Measurements from ENCODE around the gene SRP54.
"Not testable (repeated sequence)": the region's sequence is repeated elsewhere in the genome, so short reads cannot be mapped to it uniquely, and the experiment has no call there.

SRP54 gene

DNA sequence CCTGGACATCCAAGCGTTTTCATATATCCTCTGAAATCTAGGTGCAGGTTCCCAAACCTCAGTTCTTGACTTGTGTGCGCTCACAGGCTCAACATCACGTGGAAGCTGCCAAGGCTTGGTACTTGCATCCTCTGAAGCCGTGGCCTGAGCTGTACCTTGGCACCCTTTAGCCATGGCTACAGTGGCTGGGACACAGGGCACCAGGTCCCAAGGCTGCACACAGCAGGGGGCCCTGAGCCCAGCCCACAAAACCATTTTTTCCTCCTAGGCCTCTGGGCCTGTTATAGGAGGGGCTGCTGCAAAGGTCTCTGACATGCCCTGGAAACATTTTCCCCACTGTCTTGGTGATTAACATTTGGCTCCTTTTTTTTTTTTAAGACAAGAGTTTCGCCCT is 51.6 kb downstream of the SRP54 start:
- Histone ChIP-seq H3K9ac (ENCODE audit: low read length) (no peak overlapping the region), H4K91ac (ENCODE audit: low read depth, low read length) (no peak overlapping the region), H3K79me1 (ENCODE audit: low read length) (no peaks in the 10 kb centered on the region), H3K4me3 (ENCODE audit: low read depth, low read length) (no peak overlapping the region), H3K79me2 (ENCODE audit: control insufficient read depth, insufficient read depth, low read length, poor library complexity) (no peaks in the 10 kb centered on the region), H3K4ac (ENCODE audit: low read depth, low read length) (no peak overlapping the region), H2BK12ac (ENCODE audit: low read length) (no peak overlapping the region), H2AK5ac (ENCODE audit: low read length) (no peak overlapping the region), H4K8ac (ENCODE audit: low read depth, low read length) (no peak overlapping the region), H3K14ac (ENCODE audit: low read length) (no peak overlapping the region), H4K12ac (ENCODE audit: low read depth, low read length) (no peak overlapping the region), H2BK5ac (ENCODE audit: low read depth, low read length, poor library complexity) (no peak overlapping the region), H3K4me2 (ENCODE audit: low read length) (no peak overlapping the region), H3K9me3 (ENCODE audit: insufficient read depth, low read depth, low read length) (peaks cover 8% of the 10 kb centered on the region), H3K36me3 (ENCODE audit: control insufficient read depth in 1 of 2, insufficient read depth in 2 of 2, low read length in 2 of 2) (peaks cover 29 to 34% of the 10 kb centered on the region in 2 experiments), H3K23ac (ENCODE audit: low read length) (no peak overlapping the region), H3K27me3 (ENCODE audit: insufficient read depth, low read length) (no peaks in the 10 kb centered on the region), H3K4me1 (ENCODE audit: control insufficient read depth in 1 of 2, insufficient read depth in 2 of 2, low read length in 2 of 2) (no peaks in the 10 kb centered on the region), H2AFZ (ENCODE audit: insufficient read depth, low read length, poor library complexity) (no peak overlapping the region), H3K18ac (ENCODE audit: low read length) (no peak overlapping the region), H2BK120ac (ENCODE audit: insufficient read depth, low read length, poor library complexity) (no peak overlapping the region), H3K27ac (ENCODE audit: low read depth, low read length) (no peak overlapping the region)
- no peak for DNase-seq
- WGBS (ENCODE audit: extremely low coverage, insufficient coverage, insufficient read length), result no CpG with 5 or more reads among the region's 5 CpGs

DNA sequence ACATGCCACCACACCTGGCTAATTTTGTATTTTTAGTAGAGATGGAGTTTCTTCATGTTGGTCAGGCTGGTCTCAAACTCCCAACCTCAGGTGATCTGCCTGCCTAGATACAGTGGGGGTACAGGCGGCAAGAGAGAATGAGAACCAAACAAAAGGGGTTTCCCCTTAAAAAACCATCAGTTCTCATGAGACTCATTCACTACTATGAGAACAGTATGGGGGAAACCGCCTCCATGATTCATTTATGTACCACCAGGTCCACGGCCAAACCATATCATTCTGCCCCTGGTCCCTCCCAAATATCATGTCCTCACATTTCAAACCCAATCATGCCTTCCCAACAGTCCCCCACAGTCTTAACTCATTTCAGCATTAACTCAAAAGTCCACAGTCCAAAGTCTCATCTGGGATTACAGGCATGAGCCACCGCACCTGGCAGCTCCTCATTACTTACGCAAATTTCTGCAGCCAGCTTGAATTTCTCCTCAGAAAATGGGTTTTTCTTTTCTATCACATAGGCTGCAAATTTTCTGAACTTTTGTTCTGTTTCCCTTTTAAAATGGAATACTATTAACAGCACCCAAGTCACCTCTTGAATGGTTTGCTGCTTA is 52.3 kb downstream of the SRP54 start:
- H3K36me3 ChIP-seq (ENCODE audit: control insufficient read depth in 1 of 2, insufficient read depth in 2 of 2, low read length in 2 of 2), result peaks cover 24 to 28% of the 10 kb centered on the region in 2 experiments
- H3K14ac ChIP-seq (ENCODE audit: low read length); H2BK5ac ChIP-seq (ENCODE audit: low read depth, low read length, poor library complexity); H2AK5ac ChIP-seq (ENCODE audit: low read length); H3K4me2 ChIP-seq (ENCODE audit: low read length); H2BK12ac ChIP-seq (ENCODE audit: low read length); H3K79me1 ChIP-seq (ENCODE audit: low read length); H3K4ac ChIP-seq (ENCODE audit: low read depth, low read length); H4K12ac ChIP-seq (ENCODE audit: low read depth, low read length); H3K4me3 ChIP-seq (ENCODE audit: low read depth, low read length); H3K4me1 ChIP-seq (ENCODE audit: control insufficient read depth in 1 of 2, insufficient read depth in 2 of 2, low read length in 2 of 2); H2BK120ac ChIP-seq (ENCODE audit: insufficient read depth, low read length, poor library complexity); H3K18ac ChIP-seq (ENCODE audit: low read length); H4K8ac ChIP-seq (ENCODE audit: low read depth, low read length); H3K9me3 ChIP-seq (ENCODE audit: insufficient read depth, low read depth, low read length); H3K23ac ChIP-seq (ENCODE audit: low read length); H3K9ac ChIP-seq (ENCODE audit: low read length); H2AFZ ChIP-seq (ENCODE audit: insufficient read depth, low read length, poor library complexity); H3K27ac ChIP-seq (ENCODE audit: low read depth, low read length); H4K91ac ChIP-seq (ENCODE audit: low read depth, low read length); H3K79me2 ChIP-seq (ENCODE audit: control insufficient read depth, insufficient read depth, low read length, poor library complexity); DNase-seq; H3K27me3 ChIP-seq (ENCODE audit: insufficient read depth, low read length): not testable (repeated sequence)
- no CpG with 5 or more reads among the region's 5 CpGs for WGBS (ENCODE audit: extremely low coverage, insufficient coverage, insufficient read length)

DNA sequence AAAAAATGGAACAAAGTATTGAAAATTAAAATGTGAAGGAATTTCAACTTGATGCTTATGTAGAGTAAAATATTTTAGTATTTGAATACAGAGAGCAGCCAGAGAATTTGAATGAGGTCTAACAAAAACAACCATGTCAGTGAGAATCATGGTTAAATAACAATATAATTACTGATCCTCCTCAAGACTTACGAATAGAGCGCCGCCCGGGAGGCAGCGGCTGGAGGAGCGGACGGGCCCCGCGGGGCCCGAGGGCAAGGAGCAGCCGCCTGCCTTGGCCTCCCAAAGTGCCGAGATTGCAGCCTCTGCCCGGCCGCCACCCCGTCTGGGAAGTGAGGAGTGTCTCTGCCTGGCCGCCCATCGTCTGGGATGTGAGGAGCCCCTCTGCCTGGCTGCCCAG is 55.5 kb downstream of the SRP54 start:
- H3K4ac ChIP-seq (ENCODE audit: low read depth, low read length); H3K14ac ChIP-seq (ENCODE audit: low read length); H3K9me3 ChIP-seq (ENCODE audit: insufficient read depth, low read depth, low read length); H3K79me1 ChIP-seq (ENCODE audit: low read length); H3K18ac ChIP-seq (ENCODE audit: low read length); H3K4me2 ChIP-seq (ENCODE audit: low read length); H2AK5ac ChIP-seq (ENCODE audit: low read length); H3K79me2 ChIP-seq (ENCODE audit: control insufficient read depth, insufficient read depth, low read length, poor library complexity); H3K23ac ChIP-seq (ENCODE audit: low read length); H3K27me3 ChIP-seq (ENCODE audit: insufficient read depth, low read length); H3K27ac ChIP-seq (ENCODE audit: low read depth, low read length); H3K36me3 ChIP-seq (ENCODE audit: control insufficient read depth in 1 of 2, insufficient read depth in 2 of 2, low read length in 2 of 2); H3K4me3 ChIP-seq (ENCODE audit: low read depth, low read length); H4K91ac ChIP-seq (ENCODE audit: low read depth, low read length); H4K12ac ChIP-seq (ENCODE audit: low read depth, low read length); H4K8ac ChIP-seq (ENCODE audit: low read depth, low read length); H2BK5ac ChIP-seq (ENCODE audit: low read depth, low read length, poor library complexity); DNase-seq; H2AFZ ChIP-seq (ENCODE audit: insufficient read depth, low read length, poor library complexity); H3K4me1 ChIP-seq (ENCODE audit: control insufficient read depth in 1 of 2, insufficient read depth in 2 of 2, low read length in 2 of 2); H2BK12ac ChIP-seq (ENCODE audit: low read length); H3K9ac ChIP-seq (ENCODE audit: low read length); H2BK120ac ChIP-seq (ENCODE audit: insufficient read depth, low read length, poor library complexity): not testable (repeated sequence)
- no CpG with 5 or more reads among the region's 17 CpGs for WGBS (ENCODE audit: extremely low coverage, insufficient coverage, insufficient read length)

DNA sequence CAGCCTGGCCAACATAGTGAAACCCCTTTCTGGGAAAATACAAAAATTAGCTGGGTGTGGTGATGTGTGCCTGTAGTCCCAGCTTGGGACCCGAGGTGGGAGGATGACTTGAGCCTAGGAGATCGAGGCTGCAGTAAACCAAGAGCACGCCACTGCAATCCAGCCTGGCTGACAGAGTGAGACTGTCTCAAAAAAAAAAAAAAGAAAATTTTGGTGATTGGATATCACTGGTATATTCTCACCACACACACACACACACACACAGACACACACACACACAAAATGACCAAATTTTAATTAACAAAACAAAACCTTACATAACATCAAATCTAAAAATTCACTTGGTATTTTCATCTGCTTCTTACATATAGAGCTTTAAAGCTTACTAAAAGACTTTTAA is 59.8 kb downstream of the SRP54 start:
- H3K4me1 ChIP-seq (ENCODE audit: control insufficient read depth in 1 of 2, insufficient read depth in 2 of 2, low read length in 2 of 2), result peaks cover 0 to 1% of the 10 kb centered on the region in 2 experiments
- no CpG with 5 or more reads among the region's 3 CpGs for WGBS (ENCODE audit: extremely low coverage, insufficient coverage, insufficient read length)
- H3K4me2 ChIP-seq (ENCODE audit: low read length), result no peak overlapping the region
- H3K79me2 ChIP-seq (ENCODE audit: control insufficient read depth, insufficient read depth, low read length, poor library complexity), result peaks cover 7% of the 10 kb centered on the region
- no peak overlapping the region for H3K27ac ChIP-seq (ENCODE audit: low read depth, low read length)
- H3K4ac ChIP-seq (ENCODE audit: low read depth, low read length), result no peak overlapping the region
- H3K18ac ChIP-seq (ENCODE audit: low read length), result no peak overlapping the region
- H3K79me1 ChIP-seq (ENCODE audit: low read length), result peaks cover 10% of the 10 kb centered on the region
- DNase-seq, result no peak
- H3K36me3 ChIP-seq (ENCODE audit: control insufficient read depth in 1 of 2, insufficient read depth in 2 of 2, low read length in 2 of 2), result no peaks in the 10 kb centered on the region
- no peak overlapping the region for H4K91ac ChIP-seq (ENCODE audit: low read depth, low read length)
- H3K14ac ChIP-seq (ENCODE audit: low read length), result no peak overlapping the region
- H2BK5ac ChIP-seq (ENCODE audit: low read depth, low read length, poor library complexity), result no peak overlapping the region
- H2AK5ac ChIP-seq (ENCODE audit: low read length), result no peak overlapping the region
- no peak overlapping the region for H4K12ac ChIP-seq (ENCODE audit: low read depth, low read length)
- H3K9ac ChIP-seq (ENCODE audit: low read length), result no peak overlapping the region
- H3K27me3 ChIP-seq (ENCODE audit: insufficient read depth, low read length), result no peaks in the 10 kb centered on the region
- no peak overlapping the region for H3K23ac ChIP-seq (ENCODE audit: low read length)
- H4K8ac ChIP-seq (ENCODE audit: low read depth, low read length), result no peak overlapping the region
- H2BK120ac ChIP-seq (ENCODE audit: insufficient read depth, low read length, poor library complexity), result no peak overlapping the region
- H3K9me3 ChIP-seq (ENCODE audit: insufficient read depth, low read depth, low read length), result no peaks in the 10 kb centered on the region
- H3K4me3 ChIP-seq (ENCODE audit: low read depth, low read length), result no peak overlapping the region
- H2AFZ ChIP-seq (ENCODE audit: insufficient read depth, low read length, poor library complexity), result no peak overlapping the region
- no peak overlapping the region for H2BK12ac ChIP-seq (ENCODE audit: low read length)

Measured in trophoblast cell (in vitro differentiated cells and primary cell).